K562 treated with DMSO at 1 percent for 48 hours (cell line): ENCODE measurements around the gene SPANXC. TPM values are rescaled to one million over a fixed set of nuclear protein-coding genes. Genes with fewer than 3 reads are reported as not detected.

Source experiments
- total RNA-seq: library from RNA; unstranded; fragments of 300-600 nt; gene quantifications from 2 replicates; pipeline ENCODE4 v1.2.3, GENCODE V29; 2022; ENCODE audit warnings: low replicate concordance; ENCODE audit errors: extremely low read depth

The SPANXC gene, protein sequence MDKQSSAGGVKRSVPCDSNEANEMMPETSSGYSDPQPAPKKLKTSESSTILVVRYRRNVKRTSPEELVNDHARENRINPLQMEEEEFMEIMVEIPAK
- not detected in 2 replicates for total RNA-seq

DNA sequence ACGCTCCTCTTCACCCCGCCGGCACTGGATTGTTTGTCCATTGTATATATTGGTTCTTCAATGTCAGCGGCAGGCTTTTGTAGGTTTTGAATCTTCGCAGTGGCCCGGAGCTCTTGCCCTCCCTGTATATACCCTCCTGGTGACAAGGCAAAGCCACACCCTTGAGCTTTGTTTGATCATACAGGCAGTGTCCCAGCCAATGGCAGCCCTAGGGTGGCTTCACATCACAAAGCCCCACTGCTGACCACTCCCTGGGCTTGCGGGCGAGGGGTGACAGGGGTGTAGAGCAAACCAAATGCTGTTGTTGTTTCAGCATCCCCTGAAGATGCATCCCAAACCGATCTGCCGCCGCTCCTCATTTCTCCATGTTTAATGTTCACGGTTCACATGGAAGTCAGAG, at the start of gene SPANXC:
TSS of gene SPANXC (minus strand) at position 101 of the 400 bp plus-strand sequence. CDS start at position 41, 60 bp downstream.

Other genes starting within 250 kb of the SPANXC start
- not detected in 2 replicates for gene SPANXB1, start 239.9 kb downstream of the SPANXC start, total RNA-seq
- not detected in 2 replicates for gene LDOC1, start 65.4 kb downstream of the SPANXC start, total RNA-seq